WTC11 (cell line): Measurements from ENCODE around the gene SUMO1.

Experiments
- ATF2 ChIP-seq: sonication (generic); formaldehyde crosslinking; IDR thresholded peaks from 2 replicates; pipeline ENCODE4 v1.8.1; 2022; ENCODE audit warnings: low read depth, missing genetic modification reagents, borderline replicate concordance
- ATF3 ChIP-seq: sonication (generic); formaldehyde crosslinking; conservative IDR thresholded peaks from 2 replicates; pipeline ENCODE4 v1.8.1; 2022; ENCODE audit warnings: mild to moderate bottlenecking, missing genetic modification reagents
- CREB1 ChIP-seq: sonication (generic); formaldehyde crosslinking; IDR thresholded peaks from 2 replicates; pipeline ENCODE4 v1.8.0; 2023; ENCODE audit warnings: mild to moderate bottlenecking, missing genetic modification reagents
- CTCF ChIP-seq: fragments of 200-600 bp; IDR thresholded peaks from 2 replicates; pipeline ENCODE4 v1.8.0; 2022; ENCODE audit warnings: antibody characterized with exemption
- E2F1 ChIP-seq: sonication (generic); formaldehyde crosslinking; IDR thresholded peaks from 2 replicates; pipeline ENCODE4 v1.8.0; 2022; ENCODE audit warnings: mild to moderate bottlenecking, missing genetic modification reagents
- ETV6 ChIP-seq: sonication (generic); formaldehyde crosslinking; IDR thresholded peaks from 2 replicates; pipeline ENCODE4 v1.8.1; 2022; ENCODE audit warnings: mild to moderate bottlenecking, missing genetic modification reagents

GRCh38 chr2:202270487-202270886 lies 32.1 kb upstream of the SUMO1 start:
- TF ChIP-seq CTCF (no peak), ATF2 (CRISPR knock-in tag) (no peak), ATF3 (CRISPR knock-in tag) (no peak), CREB1 (CRISPR knock-in tag) (no peak), E2F1 (CRISPR knock-in tag) (no peak), ETV6 (CRISPR knock-in tag) (no peak)
